ENCODE data around the gene GGA1.
A peak's percentile ranks its signal among the peaks of the same experiment; 100 is the strongest.
"Not testable (repeated sequence)": the region's sequence is repeated elsewhere in the genome, so short reads cannot be mapped to it uniquely, and the experiment has no call there.

The GGA1 gene

GRCh38 chr22:37609240-37610152, 862 bp downstream of the GGA1 start:
- TF ChIP-seq EZH2 (IDR thresholded peaks at IDR 0.05; ENCODE audit: borderline replicate concordance, low read depth, low read length, severe bottlenecking) (no peak), CTCF (IDR thresholded peaks at IDR 0.05; ENCODE audit: borderline replicate concordance, extremely low read depth, low read length, poor library complexity, severe bottlenecking) (no peak)
- peaks cover 25% of the 10 kb centered on the region; the same call in 1 of the 2 replicates for H4K20me1 ChIP-seq (ENCODE audit: insufficient read depth, low read length)
- H3K27ac ChIP-seq (ENCODE audit: low read length): peak overlapping the region; percentile 84
- peaks cover 54% of the 10 kb centered on the region for H3K4me1 ChIP-seq (ENCODE audit: insufficient read depth, low read length)
- no peaks in the 10 kb centered on the region for H3K9me3 ChIP-seq (ENCODE audit: insufficient read depth, low read length, severe bottlenecking)
- peak overlapping the region; percentile 83 for H2AFZ ChIP-seq (ENCODE audit: low read depth, low read length)
- peak; percentile 29 for DNase-seq
- no peaks in the 10 kb centered on the region for H3K27me3 ChIP-seq (ENCODE audit: insufficient read depth, low read length, poor library complexity)
- H3K36me3 ChIP-seq (ENCODE audit: insufficient read depth, low read length): peaks cover 17% of the 10 kb centered on the region
- H3K9ac ChIP-seq (ENCODE audit: low read depth, low read length): peak overlapping the region; percentile 93
- H3K79me2 ChIP-seq (ENCODE audit: insufficient read depth, low read length): peaks cover 37% of the 10 kb centered on the region
- H3K4me2 ChIP-seq (ENCODE audit: insufficient read depth, low read length): peak overlapping the region; percentile 94
- ATAC-seq (ENCODE audit: insufficient read depth, low read depth): no peak; the same call in 2 of the 3 replicates
- peak overlapping the region; percentile 88 to 90 for H3K4me3 ChIP-seq (ENCODE audit: low read depth in 1 of 2, low read length in 2 of 2)

GRCh38 chr22:37610153-37610475, 1.5 kb downstream of the GGA1 start:
- not testable (repeated sequence) for ATAC-seq (ENCODE audit: insufficient read depth, low read depth); DNase-seq; H3K27me3 ChIP-seq (ENCODE audit: insufficient read depth, low read length, poor library complexity); H3K9me3 ChIP-seq (ENCODE audit: insufficient read depth, low read length, severe bottlenecking); H2AFZ ChIP-seq (ENCODE audit: low read depth, low read length)
- H3K36me3 ChIP-seq (ENCODE audit: insufficient read depth, low read length): peaks cover 22% of the 10 kb centered on the region
- H3K79me2 ChIP-seq (ENCODE audit: insufficient read depth, low read length): peaks cover 37% of the 10 kb centered on the region
- H3K4me2 ChIP-seq (ENCODE audit: insufficient read depth, low read length): peak overlapping the region; percentile 94
- peak overlapping the region; percentile 88 to 90; a peak in 3 of 4 replicates for H3K4me3 ChIP-seq (ENCODE audit: low read depth in 1 of 2, low read length in 2 of 2)
- H3K4me1 ChIP-seq (ENCODE audit: insufficient read depth, low read length): peaks cover 48% of the 10 kb centered on the region
- H4K20me1 ChIP-seq (ENCODE audit: insufficient read depth, low read length): peaks cover 25% of the 10 kb centered on the region; the same call in 1 of the 2 replicates
- peak overlapping the region; percentile 84; the same call in 1 of the 2 replicates for H3K27ac ChIP-seq (ENCODE audit: low read length)
- H3K9ac ChIP-seq (ENCODE audit: low read depth, low read length): peak overlapping the region; percentile 93

GRCh38 chr22:37610480-37611129, 2.0 kb downstream of the GGA1 start:
- Histone ChIP-seq H3K36me3 (ENCODE audit: insufficient read depth, low read length) (peaks cover 22% of the 10 kb centered on the region), H3K9me3 (ENCODE audit: insufficient read depth, low read length, severe bottlenecking) (no peaks in the 10 kb centered on the region), H3K79me2 (ENCODE audit: insufficient read depth, low read length) (peaks cover 37% of the 10 kb centered on the region), H3K27ac (ENCODE audit: low read length) (no peak overlapping the region), H3K27me3 (ENCODE audit: insufficient read depth, low read length, poor library complexity) (no peaks in the 10 kb centered on the region), H4K20me1 (ENCODE audit: insufficient read depth, low read length) (peaks cover 25% of the 10 kb centered on the region; the same call in 1 of the 2 replicates), H3K4me3 (ENCODE audit: low read depth in 1 of 2, low read length in 2 of 2) (no peak overlapping the region; a peak in 1 of 4 replicates), H3K4me1 (ENCODE audit: insufficient read depth, low read length) (peaks cover 43% of the 10 kb centered on the region), H3K9ac (ENCODE audit: low read depth, low read length) (peak overlapping the region; percentile 93), H3K4me2 (ENCODE audit: insufficient read depth, low read length) (peak overlapping the region; percentile 94), H2AFZ (ENCODE audit: low read depth, low read length) (no peak overlapping the region)
- DNase-seq (no peak), ATAC-seq (ENCODE audit: insufficient read depth, low read depth) (no peak)
- no peak for TF ChIP-seq EZH2 (IDR thresholded peaks at IDR 0.05; ENCODE audit: borderline replicate concordance, low read depth, low read length, severe bottlenecking)
- TF ChIP-seq CTCF (IDR thresholded peaks at IDR 0.05; ENCODE audit: borderline replicate concordance, extremely low read depth, low read length, poor library complexity, severe bottlenecking): no peak

- peaks cover 25% of the 10 kb centered on the region for H3K36me3 ChIP-seq (ENCODE audit: insufficient read depth, low read length)
- H3K4me3 ChIP-seq (ENCODE audit: low read depth in 1 of 2, low read length in 2 of 2): no peak overlapping the region
- H3K9ac ChIP-seq (ENCODE audit: low read depth, low read length): peak overlapping the region; percentile 93; the same call in 1 of the 2 replicates
- H3K4me1 ChIP-seq (ENCODE audit: insufficient read depth, low read length): peaks cover 39% of the 10 kb centered on the region
- H3K9me3 ChIP-seq (ENCODE audit: insufficient read depth, low read length, severe bottlenecking): no peaks in the 10 kb centered on the region
- no peaks in the 10 kb centered on the region for H3K27me3 ChIP-seq (ENCODE audit: insufficient read depth, low read length, poor library complexity)
- no peak for ATAC-seq (ENCODE audit: insufficient read depth, low read depth)
- peaks cover 37% of the 10 kb centered on the region for H3K79me2 ChIP-seq (ENCODE audit: insufficient read depth, low read length)
- H4K20me1 ChIP-seq (ENCODE audit: insufficient read depth, low read length): peaks cover 26% of the 10 kb centered on the region; the same call in 1 of the 2 replicates
- H2AFZ ChIP-seq (ENCODE audit: low read depth, low read length): no peak overlapping the region
- TF ChIP-seq EZH2 (IDR thresholded peaks at IDR 0.05; ENCODE audit: borderline replicate concordance, low read depth, low read length, severe bottlenecking) (no peak), CTCF (IDR thresholded peaks at IDR 0.05; ENCODE audit: borderline replicate concordance, extremely low read depth, low read length, poor library complexity, severe bottlenecking) (no peak)
- no peak overlapping the region for H3K27ac ChIP-seq (ENCODE audit: low read length)
- peak overlapping the region; percentile 94; the same call in 1 of the 2 replicates for H3K4me2 ChIP-seq (ENCODE audit: insufficient read depth, low read length)
- DNase-seq: no peak
Observed at GRCh38 chr22:37611207-37611606, 2.6 kb downstream of the GGA1 start.

Measured in DND-41 (cell line).